ENCODE measurements around the gene IAPP.
"Not testable (repeated sequence)": the region's sequence is repeated elsewhere in the genome, so short reads cannot be mapped to it uniquely, and the experiment has no call there.

- TF ChIP-seq POLR2A (conservative IDR thresholded peaks at IDR 0.05) (peak; percentile 73), NFRKB (IDR thresholded peaks at IDR 0.05; ENCODE audit: low read depth) (peak; percentile 88; the same call in 1 of the 2 replicates), TAF1 (IDR thresholded peaks at IDR 0.05; ENCODE audit: control insufficient read depth, extremely low read depth, insufficient read depth, low read length, severe bottlenecking) (peak; percentile 32)
- TF ChIP-seq STAG1 (CRISPR knock-in tag; IDR thresholded peaks at IDR 0.05; ENCODE audit: borderline replicate concordance); NFE2L1 (tag; IDR thresholded peaks at IDR 0.05; ENCODE audit: borderline replicate concordance, low read depth); EZH2 (IDR thresholded peaks at IDR 0.05; ENCODE audit: borderline replicate concordance, low read depth, low read length); ELK3 (CRISPR knock-in tag; IDR thresholded peaks at IDR 0.05); FIP1L1 (IDR thresholded peaks at IDR 0.05; ENCODE audit: low read depth, low read length, poor library complexity, severe bottlenecking); ZNF507 (tag; conservative IDR thresholded peaks at IDR 0.05); ZFP36 (IDR thresholded peaks at IDR 0.05; ENCODE audit: low read depth, low read length, partially characterized antibody); ETV6 (IDR thresholded peaks at IDR 0.05; ENCODE audit: borderline replicate concordance in 1 of 2, low read depth in 2 of 2, low read length in 1 of 2); ETV6 (CRISPR knock-in tag; IDR thresholded peaks at IDR 0.05; ENCODE audit: borderline replicate concordance); SIN3A (IDR thresholded peaks at IDR 0.05; ENCODE audit: borderline replicate concordance in 2 of 2, control insufficient read depth in 1 of 2, low read depth in 2 of 2, low read length in 2 of 2); ZNF316 (IDR thresholded peaks at IDR 0.05): not testable (repeated sequence)
- TF ChIP-seq, protein P1, sequence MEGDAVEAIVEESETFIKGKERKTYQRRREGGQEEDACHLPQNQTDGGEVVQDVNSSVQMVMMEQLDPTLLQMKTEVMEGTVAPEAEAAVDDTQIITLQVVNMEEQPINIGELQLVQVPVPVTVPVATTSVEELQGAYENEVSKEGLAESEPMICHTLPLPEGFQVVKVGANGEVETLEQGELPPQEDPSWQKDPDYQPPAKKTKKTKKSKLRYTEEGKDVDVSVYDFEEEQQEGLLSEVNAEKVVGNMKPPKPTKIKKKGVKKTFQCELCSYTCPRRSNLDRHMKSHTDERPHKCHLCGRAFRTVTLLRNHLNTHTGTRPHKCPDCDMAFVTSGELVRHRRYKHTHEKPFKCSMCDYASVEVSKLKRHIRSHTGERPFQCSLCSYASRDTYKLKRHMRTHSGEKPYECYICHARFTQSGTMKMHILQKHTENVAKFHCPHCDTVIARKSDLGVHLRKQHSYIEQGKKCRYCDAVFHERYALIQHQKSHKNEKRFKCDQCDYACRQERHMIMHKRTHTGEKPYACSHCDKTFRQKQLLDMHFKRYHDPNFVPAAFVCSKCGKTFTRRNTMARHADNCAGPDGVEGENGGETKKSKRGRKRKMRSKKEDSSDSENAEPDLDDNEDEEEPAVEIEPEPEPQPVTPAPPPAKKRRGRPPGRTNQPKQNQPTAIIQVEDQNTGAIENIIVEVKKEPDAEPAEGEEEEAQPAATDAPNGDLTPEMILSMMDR (IDR thresholded peaks at IDR 0.05 in 2 of 3, conservative IDR thresholded peaks at IDR 0.05 in 1 of 3; ENCODE audit: insufficient read depth in 2 of 3, low read depth in 1 of 3, low read length in 3 of 3): not testable (repeated sequence)
These were observed 46.5 kb downstream of the IAPP start for GRCh38 chr12:21419009-21419699.
